ENCODE data around the gene SYTL1. TPM values are rescaled to one million over a fixed set of nuclear protein-coding genes. Genes with fewer than 3 reads are reported as not detected.

Gene SYTL1
- total and polyA plus RNA-seq, 9 of the 15 experiments (the other 6 are each of a cell fraction or from before 2014, with no cell fraction given), result 0.04 to 9.3 (median 1.7) TPM

DNA sequence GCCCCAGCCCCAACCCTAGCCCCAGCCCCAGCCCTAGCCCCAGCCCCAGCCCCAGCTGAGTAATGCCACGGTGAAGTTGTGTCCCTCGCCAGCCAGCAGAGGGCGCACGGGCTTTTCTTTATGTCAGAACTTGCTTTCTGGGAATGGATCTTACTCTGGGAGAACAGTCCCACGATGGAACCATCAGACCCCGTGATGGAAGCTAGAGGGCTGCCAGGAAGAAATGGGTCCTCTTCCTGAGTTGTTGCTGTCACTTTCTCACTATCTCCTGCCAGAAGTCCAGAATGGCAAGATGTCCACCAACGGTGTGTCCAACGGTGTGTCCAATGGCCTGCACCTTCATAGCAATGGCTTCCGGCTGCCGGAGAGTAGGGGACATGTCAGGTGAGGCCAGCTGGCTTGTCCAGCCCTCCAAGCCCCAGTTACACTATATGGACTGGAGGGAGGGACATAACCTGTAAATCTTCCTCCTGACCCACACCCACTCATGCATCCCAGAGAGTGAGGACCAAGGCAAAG lies 45.0 kb upstream of the SYTL1 start (continued):
- TF ChIP-seq ATF7 (IDR thresholded peaks at IDR 0.05), result no peak
- TF ChIP-seq GTF2E2 (tag; IDR thresholded peaks at IDR 0.05), result no peak
- TF ChIP-seq KLF16 (IDR thresholded peaks at IDR 0.05), result peak; percentile 48; the same call in 1 of the 2 replicates
- TF ChIP-seq E2F3 (CRISPR knock-in tag; IDR thresholded peaks at IDR 0.05), result no peak
- no peak for TF ChIP-seq HIVEP1 (CRISPR knock-in tag; IDR thresholded peaks at IDR 0.05)
- no peak for TF ChIP-seq MECOM (CRISPR knock-in tag; IDR thresholded peaks at IDR 0.05)
- peak in 1 of 2 experiments; percentile 68; a peak in 2 of 4 replicates for TF ChIP-seq RAD21 (CRISPR knock-in tag; conservative IDR thresholded peaks at IDR 0.05 in 1 of 2, IDR thresholded peaks at IDR 0.05 in 1 of 2)
- TF ChIP-seq HSF4 (CRISPR knock-in tag; IDR thresholded peaks at IDR 0.05; ENCODE audit: borderline replicate concordance), result no peak
- TF ChIP-seq, protein P1, sequence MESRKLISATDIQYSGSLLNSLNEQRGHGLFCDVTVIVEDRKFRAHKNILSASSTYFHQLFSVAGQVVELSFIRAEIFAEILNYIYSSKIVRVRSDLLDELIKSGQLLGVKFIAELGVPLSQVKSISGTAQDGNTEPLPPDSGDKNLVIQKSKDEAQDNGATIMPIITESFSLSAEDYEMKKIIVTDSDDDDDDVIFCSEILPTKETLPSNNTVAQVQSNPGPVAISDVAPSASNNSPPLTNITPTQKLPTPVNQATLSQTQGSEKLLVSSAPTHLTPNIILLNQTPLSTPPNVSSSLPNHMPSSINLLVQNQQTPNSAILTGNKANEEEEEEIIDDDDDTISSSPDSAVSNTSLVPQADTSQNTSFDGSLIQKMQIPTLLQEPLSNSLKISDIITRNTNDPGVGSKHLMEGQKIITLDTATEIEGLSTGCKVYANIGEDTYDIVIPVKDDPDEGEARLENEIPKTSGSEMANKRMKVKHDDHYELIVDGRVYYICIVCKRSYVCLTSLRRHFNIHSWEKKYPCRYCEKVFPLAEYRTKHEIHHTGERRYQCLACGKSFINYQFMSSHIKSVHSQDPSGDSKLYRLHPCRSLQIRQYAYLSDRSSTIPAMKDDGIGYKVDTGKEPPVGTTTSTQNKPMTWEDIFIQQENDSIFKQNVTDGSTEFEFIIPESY (CRISPR knock-in tag; IDR thresholded peaks at IDR 0.05), result no peak
- TF ChIP-seq POLR2AphosphoS5 (IDR thresholded peaks at IDR 0.05; ENCODE audit: control insufficient read depth, insufficient read depth, low read depth, low read length), result no peak
- no peak for TF ChIP-seq CBFA2T2 (conservative IDR thresholded peaks at IDR 0.05)
- no peak for TF ChIP-seq NR3C1 (CRISPR knock-in tag; IDR thresholded peaks at IDR 0.05)
- no peak for TF ChIP-seq FUS (optimal IDR thresholded peaks at IDR 0.05; ENCODE audit: low read depth, low read length)
- TF ChIP-seq SMC3 (conservative IDR thresholded peaks at IDR 0.05; ENCODE audit: insufficient read depth, low read depth, low read length), result peak; percentile 75
- TF ChIP-seq OTX1 (CRISPR knock-in tag; IDR thresholded peaks at IDR 0.05), result no peak
- no peak for TF ChIP-seq DPF2 (IDR thresholded peaks at IDR 0.05)
- no peak for TF ChIP-seq HMG20B (CRISPR knock-in tag; IDR thresholded peaks at IDR 0.05)
- TF ChIP-seq U2AF1 (optimal IDR thresholded peaks at IDR 0.05; ENCODE audit: low read depth, low read length), result no peak
- no peak for TF ChIP-seq EP300 (IDR thresholded peaks at IDR 0.05; ENCODE audit: low read length)
- TF ChIP-seq, protein P2, sequence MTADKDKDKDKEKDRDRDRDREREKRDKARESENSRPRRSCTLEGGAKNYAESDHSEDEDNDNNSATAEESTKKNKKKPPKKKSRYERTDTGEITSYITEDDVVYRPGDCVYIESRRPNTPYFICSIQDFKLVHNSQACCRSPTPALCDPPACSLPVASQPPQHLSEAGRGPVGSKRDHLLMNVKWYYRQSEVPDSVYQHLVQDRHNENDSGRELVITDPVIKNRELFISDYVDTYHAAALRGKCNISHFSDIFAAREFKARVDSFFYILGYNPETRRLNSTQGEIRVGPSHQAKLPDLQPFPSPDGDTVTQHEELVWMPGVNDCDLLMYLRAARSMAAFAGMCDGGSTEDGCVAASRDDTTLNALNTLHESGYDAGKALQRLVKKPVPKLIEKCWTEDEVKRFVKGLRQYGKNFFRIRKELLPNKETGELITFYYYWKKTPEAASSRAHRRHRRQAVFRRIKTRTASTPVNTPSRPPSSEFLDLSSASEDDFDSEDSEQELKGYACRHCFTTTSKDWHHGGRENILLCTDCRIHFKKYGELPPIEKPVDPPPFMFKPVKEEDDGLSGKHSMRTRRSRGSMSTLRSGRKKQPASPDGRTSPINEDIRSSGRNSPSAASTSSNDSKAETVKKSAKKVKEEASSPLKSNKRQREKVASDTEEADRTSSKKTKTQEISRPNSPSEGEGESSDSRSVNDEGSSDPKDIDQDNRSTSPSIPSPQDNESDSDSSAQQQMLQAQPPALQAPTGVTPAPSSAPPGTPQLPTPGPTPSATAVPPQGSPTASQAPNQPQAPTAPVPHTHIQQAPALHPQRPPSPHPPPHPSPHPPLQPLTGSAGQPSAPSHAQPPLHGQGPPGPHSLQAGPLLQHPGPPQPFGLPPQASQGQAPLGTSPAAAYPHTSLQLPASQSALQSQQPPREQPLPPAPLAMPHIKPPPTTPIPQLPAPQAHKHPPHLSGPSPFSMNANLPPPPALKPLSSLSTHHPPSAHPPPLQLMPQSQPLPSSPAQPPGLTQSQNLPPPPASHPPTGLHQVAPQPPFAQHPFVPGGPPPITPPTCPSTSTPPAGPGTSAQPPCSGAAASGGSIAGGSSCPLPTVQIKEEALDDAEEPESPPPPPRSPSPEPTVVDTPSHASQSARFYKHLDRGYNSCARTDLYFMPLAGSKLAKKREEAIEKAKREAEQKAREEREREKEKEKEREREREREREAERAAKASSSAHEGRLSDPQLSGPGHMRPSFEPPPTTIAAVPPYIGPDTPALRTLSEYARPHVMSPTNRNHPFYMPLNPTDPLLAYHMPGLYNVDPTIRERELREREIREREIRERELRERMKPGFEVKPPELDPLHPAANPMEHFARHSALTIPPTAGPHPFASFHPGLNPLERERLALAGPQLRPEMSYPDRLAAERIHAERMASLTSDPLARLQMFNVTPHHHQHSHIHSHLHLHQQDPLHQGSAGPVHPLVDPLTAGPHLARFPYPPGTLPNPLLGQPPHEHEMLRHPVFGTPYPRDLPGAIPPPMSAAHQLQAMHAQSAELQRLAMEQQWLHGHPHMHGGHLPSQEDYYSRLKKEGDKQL (CRISPR knock-in tag; IDR thresholded peaks at IDR 0.05; ENCODE audit: borderline replicate concordance), result no peak
- no peak for TF ChIP-seq SMAD2 (IDR thresholded peaks at IDR 0.05; ENCODE audit: low read depth, low read length)
- TF ChIP-seq ETS2 (tag; IDR thresholded peaks at IDR 0.05; ENCODE audit: borderline replicate concordance, poor library complexity, severe bottlenecking), result no peak
- TF ChIP-seq ZKSCAN8 (CRISPR knock-in tag; IDR thresholded peaks at IDR 0.05), result no peak

All from K562 (cell line).